ENCODE measurements around the gene DLX3.

DLX3 gene

DNA sequence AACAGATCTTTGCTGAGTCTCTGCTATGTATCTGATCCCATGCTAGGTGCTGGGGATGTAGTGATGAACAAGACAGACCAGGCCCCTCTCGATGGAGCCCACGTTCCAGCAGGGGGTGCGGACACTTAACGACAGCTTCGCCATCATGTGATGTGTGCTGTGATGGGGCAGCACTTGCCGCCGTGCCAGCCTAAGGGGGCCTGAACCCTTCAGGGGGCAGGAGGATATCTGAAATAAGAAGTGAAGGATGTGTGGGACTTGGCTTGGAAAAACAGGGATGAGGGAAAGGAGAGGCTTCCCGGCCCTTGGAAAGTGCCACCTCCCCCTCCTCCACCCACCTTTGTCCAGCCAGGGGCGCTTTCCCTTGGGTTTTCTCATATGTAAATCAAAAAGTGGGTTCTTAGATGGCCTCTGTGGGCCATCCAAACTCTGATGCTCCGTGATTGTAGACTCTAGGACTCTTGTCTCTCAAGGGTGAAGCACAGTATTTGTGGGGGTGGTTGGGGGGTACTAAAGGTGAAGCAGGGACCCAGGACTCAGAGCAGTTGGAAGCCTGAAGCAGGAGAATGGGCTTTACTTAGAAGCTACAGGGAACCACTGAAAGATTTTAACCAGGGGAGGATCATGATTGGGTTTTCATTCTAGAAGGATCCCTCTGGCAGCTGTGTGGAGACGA lies 4.0 kb upstream of the DLX3 start:
- TF ChIP-seq, protein P1, sequence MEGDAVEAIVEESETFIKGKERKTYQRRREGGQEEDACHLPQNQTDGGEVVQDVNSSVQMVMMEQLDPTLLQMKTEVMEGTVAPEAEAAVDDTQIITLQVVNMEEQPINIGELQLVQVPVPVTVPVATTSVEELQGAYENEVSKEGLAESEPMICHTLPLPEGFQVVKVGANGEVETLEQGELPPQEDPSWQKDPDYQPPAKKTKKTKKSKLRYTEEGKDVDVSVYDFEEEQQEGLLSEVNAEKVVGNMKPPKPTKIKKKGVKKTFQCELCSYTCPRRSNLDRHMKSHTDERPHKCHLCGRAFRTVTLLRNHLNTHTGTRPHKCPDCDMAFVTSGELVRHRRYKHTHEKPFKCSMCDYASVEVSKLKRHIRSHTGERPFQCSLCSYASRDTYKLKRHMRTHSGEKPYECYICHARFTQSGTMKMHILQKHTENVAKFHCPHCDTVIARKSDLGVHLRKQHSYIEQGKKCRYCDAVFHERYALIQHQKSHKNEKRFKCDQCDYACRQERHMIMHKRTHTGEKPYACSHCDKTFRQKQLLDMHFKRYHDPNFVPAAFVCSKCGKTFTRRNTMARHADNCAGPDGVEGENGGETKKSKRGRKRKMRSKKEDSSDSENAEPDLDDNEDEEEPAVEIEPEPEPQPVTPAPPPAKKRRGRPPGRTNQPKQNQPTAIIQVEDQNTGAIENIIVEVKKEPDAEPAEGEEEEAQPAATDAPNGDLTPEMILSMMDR (IDR thresholded peaks at IDR 0.05; ENCODE audit: control extremely low read depth, extremely low read depth, low read depth, missing control alignments): no peak
- CTCF ChIA-PET: interaction anchor here (0.6 to 7.8 kb wide), 50 partner anchors 7 to 584 kb away, joined by 3 to 171 read pairs (median 6); partner anchors contain the start of genes ITGA3, PDK2, PHB1 and SLC35B1
- DNase-seq (ENCODE audit: extremely low spot score): no peak
- POLR2A ChIA-PET: no interaction called here

- peak; percentile 90 for DNase-seq (ENCODE audit: extremely low spot score)
- CTCF ChIA-PET: interaction anchor here (0.6 to 7.8 kb wide), 75 partner anchors 8 to 583 kb away, joined by 3 to 171 read pairs (median 5); partner anchors contain the start of genes ITGA3, PDK2, PHB1 and SLC35B1
- TF ChIP-seq, protein P1 (IDR thresholded peaks at IDR 0.05; ENCODE audit: control extremely low read depth, extremely low read depth, low read depth, missing control alignments): peak; percentile 85
- POLR2A ChIA-PET: no interaction called here
Observed at GRCh38 chr17:49997773-49998703, 3.0 kb upstream of the DLX3 start.

DNA sequence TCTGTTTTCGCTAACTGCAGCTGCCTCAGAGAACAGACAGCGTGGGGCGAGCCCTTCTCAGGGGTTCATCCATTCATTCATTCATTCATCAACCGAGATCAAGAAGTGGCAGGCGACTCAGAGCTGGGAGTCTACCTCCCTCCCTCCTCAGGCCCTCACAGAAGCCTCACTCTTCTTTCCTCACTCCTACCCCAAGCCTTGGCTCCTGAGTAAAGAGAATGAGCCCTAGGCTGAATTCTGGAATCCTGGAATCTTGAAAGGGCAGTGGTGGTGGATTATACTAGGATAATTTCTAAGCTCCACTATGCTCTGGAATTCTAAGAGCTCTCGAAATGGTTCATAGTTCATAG lies 2.3 kb upstream of the DLX3 start:
- ChIA-PET POLR2A (no interaction called here), CTCF (interaction anchor here (0.9 to 7.8 kb wide), 65 partner anchors 9 to 1119 kb away, joined by 3 to 171 read pairs (median 6); partner anchors contain the start of genes NXPH3, PDK2 and SLC35B1)
- TF ChIP-seq, protein P1 (IDR thresholded peaks at IDR 0.05; ENCODE audit: control extremely low read depth, extremely low read depth, low read depth, missing control alignments): no peak
- DNase-seq (ENCODE audit: extremely low spot score): no peak

GRCh38 chr17:49996495-49997300 lies 1.7 kb upstream of the DLX3 start:
- DNase-seq (ENCODE audit: extremely low spot score): peak; percentile 80
- TF ChIP-seq, protein P1 (IDR thresholded peaks at IDR 0.05; ENCODE audit: control extremely low read depth, extremely low read depth, low read depth, missing control alignments): peak; percentile 98
- ChIA-PET CTCF (interaction anchor here (0.7 to 7.8 kb wide), 71 partner anchors 8 to 1118 kb away, joined by 3 to 171 read pairs (median 6); partner anchors contain the start of genes NXPH3, PDK2 and SLC35B1), POLR2A (no interaction called here)

GRCh38 chr17:49996121-49996494 lies 1.1 kb upstream of the DLX3 start:
- POLR2A ChIA-PET: no interaction called here
- CTCF ChIA-PET: interaction anchor here (0.7 to 7.8 kb wide), 54 partner anchors 8 to 1117 kb away, joined by 3 to 171 read pairs (median 8); partner anchors contain the start of genes PDK2 and SLC35B1
- TF ChIP-seq, protein P1 (IDR thresholded peaks at IDR 0.05; ENCODE audit: control extremely low read depth, extremely low read depth, low read depth, missing control alignments): no peak
- no peak for DNase-seq (ENCODE audit: extremely low spot score)
